Measurements from ENCODE around the gene TEKT4.

The TEKT4 gene

DNA sequence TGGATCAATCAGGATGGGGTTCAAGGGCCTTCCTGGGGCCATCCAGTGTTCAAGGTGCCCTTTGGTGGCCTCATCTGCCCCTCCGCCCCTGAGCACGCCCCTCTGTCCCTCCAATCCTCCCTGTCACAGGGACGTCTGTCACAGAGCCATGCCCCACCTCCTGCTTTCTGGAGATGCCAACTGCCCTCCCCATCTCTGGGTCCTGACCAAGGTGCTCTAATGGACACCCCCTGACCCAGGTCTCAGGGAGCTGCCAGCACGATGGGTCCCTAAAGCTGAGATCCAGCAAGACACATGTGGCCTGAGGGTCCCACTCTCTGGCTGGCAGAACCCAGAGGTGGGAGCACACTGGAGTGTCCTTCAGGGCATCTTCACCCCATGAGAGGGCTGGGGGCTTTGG is 2.1 kb upstream of the TEKT4 start:
- H3K4me1 ChIP-seq: peaks cover 0 to 1% (median 0%) of the 10 kb centered on the region in 4 donors
- TF ChIP-seq CTCF (IDR thresholded peaks at IDR 0.05): no peak
- H3K9me3 ChIP-seq: no peaks in the 10 kb centered on the region
- no peak overlapping the region for H3K4me3 ChIP-seq
- no peak for DNase-seq
- intact Hi-C loops (cut with DNase I; ENCODE audit: low total_unique reads): no loop called here
- no peaks in the 10 kb centered on the region for H3K36me3 ChIP-seq
- H3K27me3 ChIP-seq: peaks cover 0 to 48% of the 10 kb centered on the region in 2 donors
- H3K27ac ChIP-seq: no peak overlapping the region

- DNase-seq: peak in 1 of 2 donors; percentile 66
- no peaks in the 10 kb centered on the region for H3K36me3 ChIP-seq
- H3K9me3 ChIP-seq: no peaks in the 10 kb centered on the region
- peaks cover 0 to 54% of the 10 kb centered on the region in 2 donors for H3K27me3 ChIP-seq
- no peak overlapping the region for H3K27ac ChIP-seq
- H3K4me1 ChIP-seq: peaks cover 0 to 5% (median 0%) of the 10 kb centered on the region in 4 donors
- intact Hi-C loops (cut with DNase I; ENCODE audit: low total_unique reads): no loop called here
- no peak overlapping the region for H3K4me3 ChIP-seq
- TF ChIP-seq CTCF (IDR thresholded peaks at IDR 0.05): no peak
Observed at GRCh38 chr2:94869552-94870439, 1.4 kb upstream of the TEKT4 start.

- Histone ChIP-seq H3K36me3 (no peaks in the 10 kb centered on the region), H3K4me1 (peaks cover 0 to 5% (median 0%) of the 10 kb centered on the region in 4 donors), H3K9me3 (no peaks in the 10 kb centered on the region), H3K27ac (no peak overlapping the region), H3K27me3 (peaks cover 0 to 58% of the 10 kb centered on the region in 2 donors), H3K4me3 (no peak overlapping the region)
- intact Hi-C loops (cut with DNase I; ENCODE audit: low total_unique reads): no loop called here
- TF ChIP-seq CTCF (IDR thresholded peaks at IDR 0.05): no peak
- DNase-seq: peak in 1 of 2 donors; percentile 62
Observed at GRCh38 chr2:94870440-94871225, 597 bp upstream of the TEKT4 start.

- Histone ChIP-seq H3K27me3 (peaks cover 0 to 58% of the 10 kb centered on the region in 2 donors), H3K27ac (no peak overlapping the region), H3K4me3 (no peak overlapping the region), H3K4me1 (peaks cover 0 to 5% (median 0%) of the 10 kb centered on the region in 4 donors), H3K36me3 (no peaks in the 10 kb centered on the region), H3K9me3 (no peaks in the 10 kb centered on the region)
- no peak for DNase-seq
- intact Hi-C loops (cut with DNase I; ENCODE audit: low total_unique reads): no loop called here
- no peak for TF ChIP-seq CTCF (IDR thresholded peaks at IDR 0.05)
Observed at GRCh38 chr2:94872088-94872618, 923 bp downstream of the TEKT4 start.

DNA sequence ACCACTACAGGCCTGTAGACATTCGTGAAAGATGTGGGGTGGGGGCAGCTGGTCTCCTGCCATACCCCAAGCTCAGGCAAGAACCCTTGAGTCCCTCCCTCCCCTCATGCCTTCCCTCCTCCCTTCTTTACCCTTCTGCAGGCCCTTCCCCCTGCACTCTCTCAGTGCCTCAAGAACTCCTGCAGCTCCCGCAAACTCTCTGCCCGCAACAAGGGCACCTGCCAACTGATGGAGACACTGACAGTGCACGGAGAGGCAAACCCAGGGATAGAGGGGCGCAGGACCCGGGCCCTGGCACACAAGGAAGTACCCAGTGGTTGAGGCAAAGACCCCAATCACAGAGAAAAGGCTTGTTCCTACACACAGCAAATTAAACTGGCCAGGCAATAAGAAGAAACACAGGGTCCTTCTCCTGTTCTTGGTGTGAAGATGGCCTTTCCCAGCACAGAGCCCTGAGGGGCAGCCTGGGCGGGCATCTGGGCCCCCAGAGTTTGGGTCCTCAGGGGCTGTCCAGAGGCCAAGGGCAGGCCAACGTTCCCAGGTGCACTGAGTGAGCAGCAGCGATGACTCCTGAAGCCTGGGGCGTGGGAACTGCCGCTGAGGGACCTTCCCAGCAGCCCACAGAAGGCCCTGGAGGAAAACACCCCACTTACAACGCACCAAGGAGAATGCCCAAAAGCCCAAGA is 1.6 kb downstream of the TEKT4 start:
- no peaks in the 10 kb centered on the region for H3K36me3 ChIP-seq
- H3K9me3 ChIP-seq: no peaks in the 10 kb centered on the region
- H3K4me1 ChIP-seq: peaks cover 0 to 5% (median 0%) of the 10 kb centered on the region in 4 donors
- H3K27ac ChIP-seq: no peak overlapping the region
- intact Hi-C loops (cut with DNase I; ENCODE audit: low total_unique reads): no loop called here
- TF ChIP-seq CTCF (IDR thresholded peaks at IDR 0.05): no peak
- H3K4me3 ChIP-seq: no peak overlapping the region
- DNase-seq: no peak
- H3K27me3 ChIP-seq: peaks cover 0 to 58% of the 10 kb centered on the region in 2 donors

Data from tibial artery (tissue), 4 donors.